SK-N-SH treated with all-trans-retinoic acid at 6 μM for 48 hours (cell line): ENCODE results near the gene DPP8.

Experiments
- ATAC-seq: fragments of 200-7000 bp; cut with Tn5 transposase; 3 replicates; pipeline ENCODE4 v1.9.1; 2020; ENCODE audit warnings: mild to moderate bottlenecking, moderate library complexity
- ARNTL ChIP-seq: fragments of 450-650 bp; formaldehyde crosslinking; IDR thresholded peaks from 2 replicates; pipeline ENCODE4 v1.5.0; 2020; ENCODE audit warnings: low read depth, mild to moderate bottlenecking, moderate library complexity, borderline replicate concordance
- BACH2 ChIP-seq: fragments of 250-450 bp; sonication (Bioruptor Pico); IDR thresholded peaks from 2 replicates; pipeline ENCODE4 v1.9.0; 2021; ENCODE audit warnings: mild to moderate bottlenecking, borderline replicate concordance
- CSDC2 ChIP-seq: fragments of 250-450 bp; sonication (Bioruptor Pico); IDR thresholded peaks from 2 replicates; pipeline ENCODE4 v1.5.0; 2020; ENCODE audit warnings: mild to moderate bottlenecking, moderate library complexity
- ESRRG ChIP-seq: fragments of 250-450 bp; sonication (Bioruptor Pico); IDR thresholded peaks from 2 replicates; pipeline ENCODE4 v1.6.1; 2021; ENCODE audit warnings: mild to moderate bottlenecking
- GLIS3 ChIP-seq: fragments of 250-450 bp; sonication (Bioruptor Pico); IDR thresholded peaks from 2 replicates; pipeline ENCODE4 v1.5.0; 2020; ENCODE audit warnings: mild to moderate bottlenecking, moderate library complexity
- ISL1 ChIP-seq: fragments of 250-450 bp; sonication (Bioruptor Pico); IDR thresholded peaks from 2 replicates; pipeline ENCODE4 v2.1.2; 2022; ENCODE audit warnings: mild to moderate bottlenecking, moderate library complexity
- OSR1 ChIP-seq: fragments of 250-450 bp; sonication (Bioruptor Pico); IDR thresholded peaks from 2 replicates; pipeline ENCODE4 v1.8.0; 2022; ENCODE audit warnings: moderate library complexity, mild to moderate bottlenecking, inconsistent platforms
- PPARA ChIP-seq: fragments of 250-450 bp; sonication (Bioruptor Pico); IDR thresholded peaks from 2 replicates; pipeline ENCODE4 v1.5.0; 2020; ENCODE audit warnings: mild to moderate bottlenecking, borderline replicate concordance
- RARB ChIP-seq: fragments of 250-450 bp; sonication (Bioruptor Pico); IDR thresholded peaks from 2 replicates; pipeline ENCODE4 v1.8.0; 2021; ENCODE audit warnings: mild to moderate bottlenecking, moderate library complexity
- SNAI2 ChIP-seq: fragments of 250-450 bp; sonication (Bioruptor Pico); IDR thresholded peaks from 2 replicates; pipeline ENCODE4 v1.5.0; 2020; ENCODE audit warnings: mild to moderate bottlenecking, moderate library complexity
- TCF4 ChIP-seq: fragments of 250-450 bp; sonication (Bioruptor Pico); IDR thresholded peaks from 2 replicates; pipeline ENCODE4 v1.8.0; 2021; ENCODE audit warnings: mild to moderate bottlenecking, moderate library complexity, borderline replicate concordance
- ZC3H10 ChIP-seq: fragments of 250-450 bp; sonication (Bioruptor Pico); IDR thresholded peaks from 2 replicates; pipeline ENCODE4 v1.5.1; 2021; ENCODE audit warnings: mild to moderate bottlenecking, moderate library complexity
- ZFP3 ChIP-seq: fragments of 250-450 bp; sonication (Bioruptor Pico); IDR thresholded peaks from 2 replicates; pipeline ENCODE4 v1.5.0; 2020; ENCODE audit warnings: mild to moderate bottlenecking, moderate library complexity
- ZFP30 ChIP-seq: fragments of 450-650 bp; formaldehyde crosslinking; IDR thresholded peaks from 2 replicates; pipeline ENCODE4 v1.5.0; 2022; ENCODE audit warnings: mild to moderate bottlenecking, moderate library complexity
- ZNF70 ChIP-seq: fragments of 450-650 bp; formaldehyde crosslinking; IDR thresholded peaks from 2 replicates; pipeline ENCODE4 v1.5.0; 2020; ENCODE audit warnings: mild to moderate bottlenecking, moderate library complexity
- ZNF8 ChIP-seq: fragments of 450-650 bp; formaldehyde crosslinking; IDR thresholded peaks from 2 replicates; pipeline ENCODE4 v1.5.0; 2020; ENCODE audit warnings: mild to moderate bottlenecking, moderate library complexity
- TF ChIP-seq, protein P1 (sequence below): fragments of 250-450 bp; sonication (Bioruptor Pico); IDR thresholded peaks from 2 replicates; pipeline ENCODE4 v1.8.0; 2021; ENCODE audit warnings: low read depth, mild to moderate bottlenecking, moderate library complexity, borderline replicate concordance
- TF ChIP-seq, protein P2 (sequence below): fragments of 250-450 bp; sonication (Bioruptor Pico); IDR thresholded peaks from 2 replicates; pipeline ENCODE4 v1.8.0; 2020; ENCODE audit warnings: mild to moderate bottlenecking, moderate library complexity, borderline replicate concordance
- TF ChIP-seq, protein P3 (sequence below): fragments of 250-450 bp; sonication (Bioruptor Pico); IDR thresholded peaks from 2 replicates; pipeline ENCODE4 v1.5.1; 2020; ENCODE audit warnings: low read depth, mild to moderate bottlenecking, moderate library complexity
- TF ChIP-seq, protein P4 (sequence below): fragments of 250-450 bp; sonication (Bioruptor Pico); IDR thresholded peaks from 2 replicates; pipeline ENCODE4 v1.5.1; 2021; ENCODE audit warnings: mild to moderate bottlenecking, moderate library complexity

Gene DPP8

DNA sequence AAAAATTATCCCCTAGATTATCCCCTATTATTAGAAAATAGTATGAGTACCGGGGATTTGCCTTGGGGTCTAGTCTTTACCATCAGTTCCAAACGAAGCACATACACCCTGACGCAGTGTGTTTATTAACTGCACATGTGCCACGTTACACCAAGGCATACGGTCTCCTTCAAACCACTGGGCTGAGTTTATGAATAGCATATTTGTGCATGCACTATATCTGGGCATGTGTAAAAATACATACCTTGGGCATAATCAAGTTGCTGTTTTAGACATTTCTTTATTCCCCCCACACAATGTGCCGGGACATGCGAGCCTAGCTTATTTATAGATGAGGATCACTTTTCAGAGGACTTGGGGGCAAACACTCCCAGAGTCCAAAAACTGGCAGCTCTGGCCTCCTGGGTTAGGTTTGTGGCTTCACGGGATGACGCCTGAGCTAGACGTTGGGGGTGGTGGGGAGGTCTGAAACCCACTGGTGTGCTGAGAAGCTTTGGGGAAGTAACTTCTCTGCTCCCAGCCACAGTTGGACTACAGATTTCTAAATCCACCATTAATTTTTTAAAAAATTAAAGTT is 111.0 kb downstream of the DPP8 start:
- no peak for ATAC-seq

DNA sequence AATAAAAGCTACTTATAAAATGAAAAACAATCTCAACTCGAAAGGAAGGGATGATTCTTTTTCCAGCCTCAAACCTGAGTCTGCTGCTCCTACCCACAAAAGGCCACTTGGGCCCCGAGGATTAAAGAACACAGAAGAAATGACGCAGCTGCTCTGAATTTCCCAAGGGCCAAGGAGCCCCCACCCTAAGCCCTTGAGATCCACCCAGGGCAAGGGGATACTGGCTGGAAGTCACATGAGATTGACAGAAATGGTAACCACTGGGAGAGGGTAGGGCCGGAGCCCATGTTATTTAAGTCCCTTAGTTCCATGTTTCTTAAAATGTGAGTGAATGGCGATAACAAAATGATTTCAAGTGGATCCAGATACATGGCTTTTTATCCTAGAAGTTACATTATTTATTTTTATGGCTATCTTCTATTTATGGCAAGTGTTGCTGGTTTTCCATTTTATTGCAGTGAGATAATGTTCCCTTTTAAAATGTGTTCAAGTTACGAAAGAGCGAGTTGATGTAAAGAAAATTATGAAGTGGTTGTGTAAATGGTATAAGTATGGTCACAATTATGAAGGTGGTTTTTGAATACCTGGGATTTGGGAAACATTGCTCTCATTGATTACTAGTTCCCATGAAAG is 111.6 kb downstream of the DPP8 start:
- ATAC-seq: no peak
- TF ChIP-seq, protein P1, sequence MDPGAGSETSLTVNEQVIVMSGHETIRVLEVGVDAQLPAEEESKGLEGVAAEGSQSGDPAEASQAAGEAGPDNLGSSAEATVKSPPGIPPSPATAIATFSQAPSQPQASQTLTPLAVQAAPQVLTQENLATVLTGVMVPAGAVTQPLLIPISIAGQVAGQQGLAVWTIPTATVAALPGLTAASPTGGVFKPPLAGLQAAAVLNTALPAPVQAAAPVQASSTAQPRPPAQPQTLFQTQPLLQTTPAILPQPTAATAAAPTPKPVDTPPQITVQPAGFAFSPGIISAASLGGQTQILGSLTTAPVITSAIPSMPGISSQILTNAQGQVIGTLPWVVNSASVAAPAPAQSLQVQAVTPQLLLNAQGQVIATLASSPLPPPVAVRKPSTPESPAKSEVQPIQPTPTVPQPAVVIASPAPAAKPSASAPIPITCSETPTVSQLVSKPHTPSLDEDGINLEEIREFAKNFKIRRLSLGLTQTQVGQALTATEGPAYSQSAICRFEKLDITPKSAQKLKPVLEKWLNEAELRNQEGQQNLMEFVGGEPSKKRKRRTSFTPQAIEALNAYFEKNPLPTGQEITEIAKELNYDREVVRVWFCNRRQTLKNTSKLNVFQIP (CRISPR knock-in tag): no peak
- TF ChIP-seq, protein P2, sequence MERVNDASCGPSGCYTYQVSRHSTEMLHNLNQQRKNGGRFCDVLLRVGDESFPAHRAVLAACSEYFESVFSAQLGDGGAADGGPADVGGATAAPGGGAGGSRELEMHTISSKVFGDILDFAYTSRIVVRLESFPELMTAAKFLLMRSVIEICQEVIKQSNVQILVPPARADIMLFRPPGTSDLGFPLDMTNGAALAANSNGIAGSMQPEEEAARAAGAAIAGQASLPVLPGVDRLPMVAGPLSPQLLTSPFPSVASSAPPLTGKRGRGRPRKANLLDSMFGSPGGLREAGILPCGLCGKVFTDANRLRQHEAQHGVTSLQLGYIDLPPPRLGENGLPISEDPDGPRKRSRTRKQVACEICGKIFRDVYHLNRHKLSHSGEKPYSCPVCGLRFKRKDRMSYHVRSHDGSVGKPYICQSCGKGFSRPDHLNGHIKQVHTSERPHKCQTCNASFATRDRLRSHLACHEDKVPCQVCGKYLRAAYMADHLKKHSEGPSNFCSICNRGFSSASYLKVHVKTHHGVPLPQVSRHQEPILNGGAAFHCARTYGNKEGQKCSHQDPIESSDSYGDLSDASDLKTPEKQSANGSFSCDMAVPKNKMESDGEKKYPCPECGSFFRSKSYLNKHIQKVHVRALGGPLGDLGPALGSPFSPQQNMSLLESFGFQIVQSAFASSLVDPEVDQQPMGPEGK (CRISPR knock-in tag): no peak
- TF ChIP-seq GLIS3 (CRISPR knock-in tag) (no peak), ZNF8 (no peak), OSR1 (CRISPR knock-in tag) (no peak), BACH2 (no peak), ZC3H10 (CRISPR knock-in tag) (no peak)

More for the DNA sequence above, 111.0 kb downstream of the DPP8 start:
- TF ChIP-seq ISL1 (CRISPR knock-in tag) (no peak), TCF4 (CRISPR knock-in tag) (no peak), ZNF70 (CRISPR knock-in tag) (no peak), PPARA (no peak), ZFP3 (CRISPR knock-in tag) (no peak), ARNTL (no peak), RARB (CRISPR knock-in tag) (no peak), ZC3H10 (CRISPR knock-in tag) (no peak), CSDC2 (no peak)
- TF ChIP-seq, protein P3, sequence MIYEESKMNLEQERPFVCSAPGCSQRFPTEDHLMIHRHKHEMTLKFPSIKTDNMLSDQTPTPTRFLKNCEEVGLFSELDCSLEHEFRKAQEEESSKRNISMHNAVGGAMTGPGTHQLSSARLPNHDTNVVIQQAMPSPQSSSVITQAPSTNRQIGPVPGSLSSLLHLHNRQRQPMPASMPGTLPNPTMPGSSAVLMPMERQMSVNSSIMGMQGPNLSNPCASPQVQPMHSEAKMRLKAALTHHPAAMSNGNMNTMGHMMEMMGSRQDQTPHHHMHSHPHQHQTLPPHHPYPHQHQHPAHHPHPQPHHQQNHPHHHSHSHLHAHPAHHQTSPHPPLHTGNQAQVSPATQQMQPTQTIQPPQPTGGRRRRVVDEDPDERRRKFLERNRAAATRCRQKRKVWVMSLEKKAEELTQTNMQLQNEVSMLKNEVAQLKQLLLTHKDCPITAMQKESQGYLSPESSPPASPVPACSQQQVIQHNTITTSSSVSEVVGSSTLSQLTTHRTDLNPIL: no peak
- TF ChIP-seq, protein P4, sequence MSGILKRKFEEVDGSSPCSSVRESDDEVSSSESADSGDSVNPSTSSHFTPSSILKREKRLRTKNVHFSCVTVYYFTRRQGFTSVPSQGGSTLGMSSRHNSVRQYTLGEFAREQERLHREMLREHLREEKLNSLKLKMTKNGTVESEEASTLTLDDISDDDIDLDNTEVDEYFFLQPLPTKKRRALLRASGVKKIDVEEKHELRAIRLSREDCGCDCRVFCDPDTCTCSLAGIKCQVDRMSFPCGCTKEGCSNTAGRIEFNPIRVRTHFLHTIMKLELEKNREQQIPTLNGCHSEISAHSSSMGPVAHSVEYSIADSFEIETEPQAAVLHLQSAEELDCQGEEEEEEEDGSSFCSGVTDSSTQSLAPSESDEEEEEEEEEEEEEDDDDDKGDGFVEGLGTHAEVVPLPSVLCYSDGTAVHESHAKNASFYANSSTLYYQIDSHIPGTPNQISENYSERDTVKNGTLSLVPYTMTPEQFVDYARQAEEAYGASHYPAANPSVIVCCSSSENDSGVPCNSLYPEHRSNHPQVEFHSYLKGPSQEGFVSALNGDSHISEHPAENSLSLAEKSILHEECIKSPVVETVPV (CRISPR knock-in tag): no peak
- TF ChIP-seq, protein P1 (CRISPR knock-in tag): no peak

DNA sequence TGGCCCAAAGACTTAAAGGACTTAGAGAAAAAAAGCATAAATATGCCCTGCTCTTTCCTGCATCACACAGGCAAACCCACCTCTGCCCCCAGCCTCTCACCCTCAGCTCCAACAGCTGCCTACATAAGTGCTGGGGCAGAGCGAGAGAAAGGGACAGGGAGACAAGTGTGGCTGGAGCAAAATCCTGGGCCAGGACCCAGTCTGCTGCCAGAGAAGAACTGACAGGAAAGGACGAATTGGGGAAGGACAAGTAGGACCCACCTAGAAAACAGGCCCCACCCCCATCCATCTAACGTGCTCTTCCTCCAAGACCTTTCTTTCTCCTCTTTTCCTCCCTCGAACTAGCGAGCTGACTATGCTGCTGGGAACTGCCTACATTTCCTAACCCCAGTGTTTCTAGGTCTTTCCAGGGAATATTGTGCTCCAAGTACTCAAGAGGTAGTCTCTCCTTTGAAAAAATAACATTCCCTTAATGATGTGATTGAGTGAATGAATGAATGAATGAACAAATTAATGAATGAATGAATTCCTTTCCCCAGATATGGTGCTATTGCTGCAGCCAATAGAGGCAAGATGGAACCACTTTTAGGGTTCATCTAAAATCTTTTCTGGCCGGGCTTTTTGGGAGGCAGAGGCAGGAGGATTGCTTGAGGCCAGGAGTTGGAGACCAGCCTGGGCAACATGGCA is 113.2 kb downstream of the DPP8 start:
- ATAC-seq: no peak
- TF ChIP-seq PPARA (no peak), ISL1 (CRISPR knock-in tag) (no peak), RARB (CRISPR knock-in tag) (no peak), ZFP3 (CRISPR knock-in tag) (no peak), ARNTL (no peak), OSR1 (CRISPR knock-in tag) (no peak), ZNF8 (no peak), GLIS3 (CRISPR knock-in tag) (no peak), TCF4 (CRISPR knock-in tag) (no peak), ZFP30 (no peak), BACH2 (no peak), SNAI2 (CRISPR knock-in tag) (no peak)

DNA sequence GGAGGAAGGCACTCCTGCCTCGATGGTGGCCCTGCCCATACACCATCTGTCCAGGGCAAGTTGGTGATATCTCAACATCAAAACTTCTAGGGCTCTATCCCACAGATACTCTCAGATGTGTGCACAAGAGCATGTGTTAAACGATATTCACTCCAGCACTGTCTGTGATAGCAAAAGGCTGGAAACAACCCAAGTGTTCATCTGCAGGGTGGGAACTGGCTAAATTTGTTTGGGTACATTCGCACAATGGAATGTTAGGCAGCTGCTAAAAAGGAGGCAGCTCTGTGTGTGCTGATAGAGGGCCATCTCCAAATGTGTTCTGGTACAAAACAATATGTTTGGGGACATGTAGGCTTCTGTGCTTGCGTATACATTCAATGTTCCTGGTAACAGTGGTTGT is 114.5 kb downstream of the DPP8 start:
- TF ChIP-seq ZC3H10 (CRISPR knock-in tag): no peak
- TF ChIP-seq GLIS3 (CRISPR knock-in tag): no peak
- TF ChIP-seq ISL1 (CRISPR knock-in tag): no peak
- no peak for TF ChIP-seq ZFP30
- TF ChIP-seq OSR1 (CRISPR knock-in tag): no peak
- TF ChIP-seq, protein P3: no peak
- no peak for TF ChIP-seq SNAI2 (CRISPR knock-in tag)
- TF ChIP-seq ESRRG (CRISPR knock-in tag): no peak
- TF ChIP-seq, all 23 proteins: peak for 0
- ATAC-seq: no peak
